Left lobe of liver (tissue), 2 donors: Measurements from ENCODE around the gene PTK7. TPM values are rescaled to one million over a fixed set of nuclear protein-coding genes. Genes with fewer than 3 reads are reported as not detected.

Experiments used
- ATAC-seq: fragments of 200-7000 bp; cut with Tn5 transposase; one replicate; pipeline ENCODE4 v1.9.1; 2020; ENCODE audit warnings: mild to moderate bottlenecking, moderate library complexity
- DNase-seq: peaks from one replicate; pipeline ENCODE4 v3.0.0-alpha.2; 2020; ENCODE audit warnings: low spot score
- total RNA-seq: library from RNA; stranded (reverse); gene quantifications from one replicate; pipeline ENCODE4 v1.2.1, GENCODE V29; 2021
- donor health status: DM: no; HTN: no; CAD: no; lungs with moderate emphysema.
- donor health status: DM: no; HTN: yes; CAD: no.

PTK7 gene
- total RNA-seq, 1 donor from 2014 or later: 1.3 TPM

DNA sequence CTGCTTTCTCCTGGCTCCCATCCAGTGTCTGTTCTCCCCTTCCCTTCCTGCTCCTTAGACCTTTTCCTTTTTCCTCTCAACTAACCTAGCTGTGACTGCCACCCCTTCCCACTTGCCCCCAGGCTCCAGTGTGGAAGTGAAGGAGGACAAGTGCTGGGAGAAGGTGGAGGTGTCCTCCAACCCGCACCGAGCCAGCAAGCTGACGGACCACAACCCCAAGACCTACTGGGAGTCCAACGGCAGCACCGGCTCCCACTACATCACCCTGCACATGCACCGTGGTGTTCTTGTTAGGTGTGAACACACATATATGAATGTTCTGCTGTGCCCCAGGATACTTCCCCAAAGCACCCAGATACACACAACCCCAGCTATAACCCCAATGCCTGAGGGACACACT is 124.4 kb downstream of the PTK7 start:
- no peak for ATAC-seq
- DNase-seq: no peak

DNA sequence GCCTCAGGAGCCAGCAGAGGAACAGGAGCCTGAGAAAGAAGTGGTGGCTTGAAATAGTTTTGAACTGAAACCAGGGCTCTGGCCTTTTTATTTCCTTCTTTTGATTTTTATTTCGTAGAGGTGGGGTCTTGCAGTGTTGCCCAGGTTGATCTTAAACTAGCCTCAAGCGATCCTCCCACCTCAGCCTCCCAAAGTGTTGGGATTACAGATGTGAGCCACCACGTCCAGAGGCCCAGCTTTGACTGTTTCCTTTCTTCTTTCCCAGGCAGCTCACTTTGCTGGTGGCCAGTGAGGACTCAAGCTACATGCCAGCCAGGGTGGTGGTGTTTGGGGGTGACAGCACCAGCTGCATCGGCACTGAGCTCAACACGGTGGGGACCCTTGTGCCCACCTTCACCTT is 126.3 kb downstream of the PTK7 start:
- ATAC-seq: no peak
- DNase-seq: no peak

DNA sequence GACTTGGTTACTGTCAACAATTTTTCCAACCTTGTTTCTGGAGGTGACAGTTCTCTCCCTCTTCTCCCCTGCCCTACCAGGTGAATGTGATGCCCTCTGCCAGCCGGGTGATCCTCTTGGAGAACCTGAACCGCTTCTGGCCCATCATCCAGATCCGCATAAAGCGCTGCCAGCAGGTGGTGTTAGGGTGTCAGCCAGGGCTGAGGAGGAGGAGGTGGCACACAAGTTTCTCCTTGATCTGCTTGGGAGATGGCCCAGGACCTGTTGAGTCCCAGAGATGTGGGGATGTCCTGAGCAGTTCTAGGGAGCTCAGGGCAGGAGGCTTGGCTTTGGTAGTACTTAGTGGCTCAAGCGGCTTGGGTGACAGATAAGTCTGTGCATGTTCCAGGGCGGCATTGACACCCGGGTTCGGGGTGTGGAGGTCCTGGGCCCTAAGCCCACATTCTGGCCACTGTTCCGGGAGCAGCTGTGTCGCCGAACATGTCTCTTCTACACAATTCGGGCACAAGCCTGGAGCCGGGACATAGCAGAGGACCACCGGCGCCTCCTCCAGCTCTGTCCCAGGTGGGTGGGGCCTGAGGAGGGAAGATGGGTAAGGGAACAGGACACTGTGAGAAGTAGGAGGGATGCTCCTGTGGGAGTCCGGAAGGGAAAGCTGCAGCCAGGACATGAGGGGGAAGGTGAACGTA is 127.1 kb downstream of the PTK7 start:
- ATAC-seq: no peak
- no peak for DNase-seq

DNA sequence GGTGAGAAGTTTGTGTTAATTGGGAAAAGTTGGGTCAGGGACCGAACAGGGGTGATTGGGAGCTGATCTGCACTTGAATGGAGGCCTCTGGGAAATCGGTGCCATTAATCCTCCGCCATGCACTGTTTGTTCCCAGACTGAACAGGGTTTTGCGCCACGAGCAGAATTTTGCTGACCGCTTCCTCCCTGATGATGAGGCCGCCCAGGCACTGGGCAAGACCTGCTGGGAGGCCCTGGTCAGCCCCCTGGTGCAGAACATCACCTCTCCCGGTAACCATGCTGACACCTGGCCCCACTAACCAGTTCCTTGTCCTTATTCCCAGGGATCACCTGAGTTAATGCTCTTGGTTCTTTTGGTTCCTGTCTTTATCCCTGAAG is 127.6 kb downstream of the PTK7 start:
- DNase-seq (no peak), ATAC-seq (no peak)

GRCh38 chr6:43204271-43205105 is 128.4 kb downstream of the PTK7 start:
- DNase-seq (no peak), ATAC-seq (no peak)

GRCh38 chr6:43205849-43206248 is 129.7 kb downstream of the PTK7 start:
- no peak for ATAC-seq

DNA sequence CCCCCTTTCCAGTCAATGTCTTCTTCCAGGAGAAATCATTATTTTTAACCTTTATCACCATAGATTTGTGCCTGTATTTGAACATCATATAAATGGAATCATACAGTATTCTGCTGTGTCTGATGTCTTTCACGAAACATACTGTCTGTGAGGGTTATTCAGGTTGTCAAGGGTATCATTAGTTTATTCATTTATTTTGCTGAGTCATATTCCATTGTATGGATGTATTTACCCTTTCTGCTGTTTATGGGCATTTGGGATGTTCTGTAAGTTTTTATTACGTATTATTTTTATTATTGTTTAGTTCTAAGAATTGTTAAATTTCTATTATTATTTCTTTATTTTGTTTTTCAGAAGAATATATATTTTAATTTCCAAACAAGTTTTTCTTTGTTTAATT is 131.2 kb downstream of the PTK7 start:
- ATAC-seq (no peak), DNase-seq (no peak)

More at GRCh38 chr6:43205849-43206248, 129.7 kb downstream of the PTK7 start:
- no peak for DNase-seq

Other genes with a start within 250 kb of the PTK7 start
- gene RPL7L1, start 196.7 kb upstream of the PTK7 start, total RNA-seq: 40.1 TPM
- gene PTCRA, start 160.3 kb upstream of the PTK7 start, total RNA-seq: not detected
- gene CNPY3, start 146.8 kb upstream of the PTK7 start, total RNA-seq: 50.3 TPM
- 467 TPM for gene GNMT, start 115.6 kb upstream of the PTK7 start, total RNA-seq
- 25.4 TPM for gene PEX6, start 97.1 kb upstream of the PTK7 start, total RNA-seq
- 14.8 TPM for gene PPP2R5D, start 91.7 kb upstream of the PTK7 start, total RNA-seq
- gene MEA1, start 62.4 kb upstream of the PTK7 start, total RNA-seq: 20.2 TPM
- gene KLHDC3, start 62.1 kb upstream of the PTK7 start, total RNA-seq: 42.5 TPM
- 21.7 TPM for gene RRP36, start 54.7 kb upstream of the PTK7 start, total RNA-seq
- gene CUL7, start 22.5 kb upstream of the PTK7 start, total RNA-seq: 8.5 TPM
- gene MRPL2, start 16.9 kb upstream of the PTK7 start, total RNA-seq: 71.8 TPM
- gene KLC4, start 16.7 kb upstream of the PTK7 start, total RNA-seq: 141 TPM
- 6.7 TPM for gene SRF, start 95.0 kb downstream of the PTK7 start, total RNA-seq
- gene CUL9, start 105.9 kb downstream of the PTK7 start, total RNA-seq: 18.1 TPM
- gene DNPH1, start 153.2 kb downstream of the PTK7 start, total RNA-seq: 80.4 TPM
- gene TTBK1, start 167.2 kb downstream of the PTK7 start, total RNA-seq: 2.0 TPM
- gene SLC22A7, start 221.9 kb downstream of the PTK7 start, total RNA-seq: 269 TPM
- gene CRIP3, start 232.5 kb downstream of the PTK7 start, total RNA-seq: 8.4 TPM